Measurements from ENCODE around the gene DNAJC28. TPM values are rescaled to one million over a fixed set of nuclear protein-coding genes. Genes with fewer than 3 reads are reported as not detected.

DNAJC28 gene
- total and polyA plus RNA-seq, 9 of the 15 experiments (the other 6 are each of a cell fraction or from before 2014, with no cell fraction given) = 0.68 to 2.5 (median 1.1) TPM

GRCh38 chr21:33510826-33511225, 19.3 kb upstream of the DNAJC28 start (continued):
- TF ChIP-seq, protein P1, sequence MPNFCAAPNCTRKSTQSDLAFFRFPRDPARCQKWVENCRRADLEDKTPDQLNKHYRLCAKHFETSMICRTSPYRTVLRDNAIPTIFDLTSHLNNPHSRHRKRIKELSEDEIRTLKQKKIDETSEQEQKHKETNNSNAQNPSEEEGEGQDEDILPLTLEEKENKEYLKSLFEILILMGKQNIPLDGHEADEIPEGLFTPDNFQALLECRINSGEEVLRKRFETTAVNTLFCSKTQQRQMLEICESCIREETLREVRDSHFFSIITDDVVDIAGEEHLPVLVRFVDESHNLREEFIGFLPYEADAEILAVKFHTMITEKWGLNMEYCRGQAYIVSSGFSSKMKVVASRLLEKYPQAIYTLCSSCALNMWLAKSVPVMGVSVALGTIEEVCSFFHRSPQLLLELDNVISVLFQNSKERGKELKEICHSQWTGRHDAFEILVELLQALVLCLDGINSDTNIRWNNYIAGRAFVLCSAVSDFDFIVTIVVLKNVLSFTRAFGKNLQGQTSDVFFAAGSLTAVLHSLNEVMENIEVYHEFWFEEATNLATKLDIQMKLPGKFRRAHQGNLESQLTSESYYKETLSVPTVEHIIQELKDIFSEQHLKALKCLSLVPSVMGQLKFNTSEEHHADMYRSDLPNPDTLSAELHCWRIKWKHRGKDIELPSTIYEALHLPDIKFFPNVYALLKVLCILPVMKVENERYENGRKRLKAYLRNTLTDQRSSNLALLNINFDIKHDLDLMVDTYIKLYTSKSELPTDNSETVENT (CRISPR knock-in tag; IDR thresholded peaks at IDR 0.05) = no peak
- no peak for TF ChIP-seq E2F3 (CRISPR knock-in tag; IDR thresholded peaks at IDR 0.05)
- TF ChIP-seq RAD21 (CRISPR knock-in tag; conservative IDR thresholded peaks at IDR 0.05 in 1 of 2, IDR thresholded peaks at IDR 0.05 in 1 of 2) = no peak
- no peak for TF ChIP-seq BCL6 (CRISPR knock-in tag; IDR thresholded peaks at IDR 0.05)
- no peak for TF ChIP-seq MEF2A (IDR thresholded peaks at IDR 0.05; ENCODE audit: control insufficient read depth, low read depth, low read length)
- TF ChIP-seq PPARD (CRISPR knock-in tag; IDR thresholded peaks at IDR 0.05) = no peak
- TF ChIP-seq, protein P2, sequence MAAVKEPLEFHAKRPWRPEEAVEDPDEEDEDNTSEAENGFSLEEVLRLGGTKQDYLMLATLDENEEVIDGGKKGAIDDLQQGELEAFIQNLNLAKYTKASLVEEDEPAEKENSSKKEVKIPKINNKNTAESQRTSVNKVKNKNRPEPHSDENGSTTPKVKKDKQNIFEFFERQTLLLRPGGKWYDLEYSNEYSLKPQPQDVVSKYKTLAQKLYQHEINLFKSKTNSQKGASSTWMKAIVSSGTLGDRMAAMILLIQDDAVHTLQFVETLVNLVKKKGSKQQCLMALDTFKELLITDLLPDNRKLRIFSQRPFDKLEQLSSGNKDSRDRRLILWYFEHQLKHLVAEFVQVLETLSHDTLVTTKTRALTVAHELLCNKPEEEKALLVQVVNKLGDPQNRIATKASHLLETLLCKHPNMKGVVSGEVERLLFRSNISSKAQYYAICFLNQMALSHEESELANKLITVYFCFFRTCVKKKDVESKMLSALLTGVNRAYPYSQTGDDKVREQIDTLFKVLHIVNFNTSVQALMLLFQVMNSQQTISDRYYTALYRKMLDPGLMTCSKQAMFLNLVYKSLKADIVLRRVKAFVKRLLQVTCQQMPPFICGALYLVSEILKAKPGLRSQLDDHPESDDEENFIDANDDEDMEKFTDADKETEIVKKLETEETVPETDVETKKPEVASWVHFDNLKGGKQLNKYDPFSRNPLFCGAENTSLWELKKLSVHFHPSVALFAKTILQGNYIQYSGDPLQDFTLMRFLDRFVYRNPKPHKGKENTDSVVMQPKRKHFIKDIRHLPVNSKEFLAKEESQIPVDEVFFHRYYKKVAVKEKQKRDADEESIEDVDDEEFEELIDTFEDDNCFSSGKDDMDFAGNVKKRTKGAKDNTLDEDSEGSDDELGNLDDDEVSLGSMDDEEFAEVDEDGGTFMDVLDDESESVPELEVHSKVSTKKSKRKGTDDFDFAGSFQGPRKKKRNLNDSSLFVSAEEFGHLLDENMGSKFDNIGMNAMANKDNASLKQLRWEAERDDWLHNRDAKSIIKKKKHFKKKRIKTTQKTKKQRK (IDR thresholded peaks at IDR 0.05; ENCODE audit: borderline replicate concordance, low read depth, low read length) = no peak
- TF ChIP-seq, protein P3, sequence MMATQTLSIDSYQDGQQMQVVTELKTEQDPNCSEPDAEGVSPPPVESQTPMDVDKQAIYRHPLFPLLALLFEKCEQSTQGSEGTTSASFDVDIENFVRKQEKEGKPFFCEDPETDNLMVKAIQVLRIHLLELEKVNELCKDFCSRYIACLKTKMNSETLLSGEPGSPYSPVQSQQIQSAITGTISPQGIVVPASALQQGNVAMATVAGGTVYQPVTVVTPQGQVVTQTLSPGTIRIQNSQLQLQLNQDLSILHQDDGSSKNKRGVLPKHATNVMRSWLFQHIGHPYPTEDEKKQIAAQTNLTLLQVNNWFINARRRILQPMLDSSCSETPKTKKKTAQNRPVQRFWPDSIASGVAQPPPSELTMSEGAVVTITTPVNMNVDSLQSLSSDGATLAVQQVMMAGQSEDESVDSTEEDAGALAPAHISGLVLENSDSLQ (IDR thresholded peaks at IDR 0.05) = peak; percentile 93
- no peak for TF ChIP-seq MTA3 (IDR thresholded peaks at IDR 0.05; ENCODE audit: borderline replicate concordance)
- peak; percentile 86 for TF ChIP-seq ZNF239 (CRISPR knock-in tag; IDR thresholded peaks at IDR 0.05)
- no peak for TF ChIP-seq TCF15 (CRISPR knock-in tag; IDR thresholded peaks at IDR 0.05)
- no peak for TF ChIP-seq TAF15 (IDR thresholded peaks at IDR 0.05; ENCODE audit: low read depth, low read length)
- TF ChIP-seq ZNF79 (CRISPR knock-in tag; IDR thresholded peaks at IDR 0.05; ENCODE audit: low read depth) = no peak
- TF ChIP-seq TCF3 (CRISPR knock-in tag; IDR thresholded peaks at IDR 0.05) = peak; percentile 92
- no peak for TF ChIP-seq DEAF1 (CRISPR knock-in tag; IDR thresholded peaks at IDR 0.05)

Data from K562 (cell line).